ENCODE data around the gene UQCC3. TPM values are rescaled to one million over a fixed set of nuclear protein-coding genes. Genes with fewer than 3 reads are reported as not detected.

UQCC3 gene
- total RNA-seq, 1 experiment from 2014 or later = 17.9 TPM

- ChIA-PET POLR2A (interaction anchor here (0.7 to 8.9 kb wide), 37 partner anchors 10 to 271 kb away, joined by 3 to 195 read pairs (median 5); partner anchors contain the start of genes B3GAT3, EEF1G, GANAB and HNRNPUL2), RAD21 (ENCODE audit: low non-redundant PET in 1 of 2, low total read pairs in 2 of 2, uncharacterized antibody in 2 of 2, unreplicated experiment in 2 of 2) (interaction anchor here in 1 of 2 experiments (1.7 kb wide), 1 partner anchor 11 kb away, joined by 6 read pairs; the partner anchor contains the start of gene INTS5), CTCF (interaction anchor here (0.8 to 1.9 kb wide), 8 partner anchors 10 to 240 kb away, joined by 3 to 6 read pairs (median 4); partner anchors contain the start of genes INTS5 and TUT1)
- peak overlapping the region; percentile 96 for H3K27ac ChIP-seq (ENCODE audit: low read depth, low read length)
- peaks cover 11 to 32% of the 10 kb centered on the region in 2 experiments; a peak in 3 of 4 replicates for H3K36me3 ChIP-seq (ENCODE audit: control insufficient read depth in 1 of 2, insufficient read depth in 2 of 2, low read length in 2 of 2)
- ATAC-seq = peak; percentile 41
- peaks cover 50% of the 10 kb centered on the region for H3K79me2 ChIP-seq (ENCODE audit: insufficient read depth, low read length)
- TF ChIP-seq ZFX (IDR thresholded peaks at IDR 0.05) (no peak), CEBPB (IDR thresholded peaks at IDR 0.05; ENCODE audit: low read depth) (no peak), POLR2AphosphoS5 (IDR thresholded peaks at IDR 0.05; ENCODE audit: low read depth, low read length) (no peak), REST (IDR thresholded peaks at IDR 0.05; ENCODE audit: low read depth) (no peak), SP1 (IDR thresholded peaks at IDR 0.05; ENCODE audit: low read depth) (no peak), SRF (IDR thresholded peaks at IDR 0.05; ENCODE audit: low read depth) (no peak), EZH2phosphoT487 (IDR thresholded peaks at IDR 0.05; ENCODE audit: borderline replicate concordance) (no peak), ATF3 (IDR thresholded peaks at IDR 0.05) (no peak), POLR2A (IDR thresholded peaks at IDR 0.05; ENCODE audit: borderline replicate concordance, extremely low read depth, insufficient read depth, insufficient read length) (no peak), RAD21 (IDR thresholded peaks at IDR 0.05; ENCODE audit: low read depth) (no peak), ZNF274 (IDR thresholded peaks at IDR 0.05; ENCODE audit: low read depth, low read length) (no peak)
- H3K27me3 ChIP-seq (ENCODE audit: insufficient read depth, low read length) = no peaks in the 10 kb centered on the region
- H3K4me1 ChIP-seq (ENCODE audit: control insufficient read depth in 1 of 2, insufficient read depth in 2 of 2, low read length in 2 of 2) = peaks cover 18 to 37% of the 10 kb centered on the region in 2 experiments; a peak in 3 of 4 replicates
- peak overlapping the region; percentile 98 for H3K4me2 ChIP-seq (ENCODE audit: low read length)
- H3K9ac ChIP-seq (ENCODE audit: low read length) = peak overlapping the region; percentile 100
- H3K9me3 ChIP-seq (ENCODE audit: control insufficient read depth in 1 of 2, insufficient read depth in 1 of 2, low read depth in 1 of 2, low read length in 2 of 2) = no peaks in the 10 kb centered on the region
- H3K9me2 ChIP-seq (ENCODE audit: insufficient read depth) = no peaks in the 10 kb centered on the region
- intact Hi-C loops (cut with micrococcal nuclease) = no loop called here
- H2AFZ ChIP-seq (ENCODE audit: low read depth, low read length, poor library complexity, severe bottlenecking) = no peak overlapping the region
- H3K4me3 ChIP-seq (replicated peaks in 1 of 2; ENCODE audit: low read depth in 1 of 2, low read length in 2 of 2) = peak overlapping the region; percentile 99
- no peak for DNase-seq (ENCODE audit: low read depth, low spot score)
- no peaks in the 10 kb centered on the region for H4K20me1 ChIP-seq (ENCODE audit: insufficient read depth)
- BruUV-seq (replicated peaks) = TSS peak; percentile 76
Observed at GRCh38 chr11:62664405-62665074, 6.9 kb upstream of the UQCC3 start.

Data from HCT116 (cell line).